Measurements from ENCODE around the gene CCM2L. TPM values are rescaled to one million over a fixed set of nuclear protein-coding genes. Genes with fewer than 3 reads are reported as not detected.

Gene CCM2L
- total RNA-seq, 1 donor from 2014 or later, result 0.63 TPM

DNA sequence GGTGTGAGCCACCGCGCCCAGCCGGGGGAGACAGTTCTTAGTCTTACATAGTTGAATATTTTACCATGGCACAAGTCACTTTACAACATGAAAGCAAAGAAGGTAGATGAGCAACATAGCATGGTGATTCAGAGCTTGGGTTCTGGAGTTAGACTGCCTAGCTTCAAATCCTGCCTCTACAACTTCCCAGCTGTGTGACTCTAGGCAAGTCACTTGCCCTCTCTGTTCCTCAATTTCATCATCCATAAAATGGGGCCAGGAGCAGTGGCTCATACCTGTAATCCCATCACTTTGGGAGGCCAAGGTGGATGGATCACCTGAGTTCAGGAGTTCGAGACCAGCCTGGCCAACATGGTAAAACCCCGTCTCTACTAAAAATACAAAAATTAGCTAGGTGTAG is 68.1 kb downstream of the CCM2L start:
- no peaks in the 10 kb centered on the region for H3K36me3 Mint-ChIP-seq
- H3K27me3 Mint-ChIP-seq, result peaks cover 64% of the 10 kb centered on the region
- no peak for DNase-seq (ENCODE audit: extremely low spot score, unreplicated experiment)
- H3K4me1 Mint-ChIP-seq (ENCODE audit: unreplicated experiment), result no peaks in the 10 kb centered on the region
- TF ChIP-seq, protein P1, sequence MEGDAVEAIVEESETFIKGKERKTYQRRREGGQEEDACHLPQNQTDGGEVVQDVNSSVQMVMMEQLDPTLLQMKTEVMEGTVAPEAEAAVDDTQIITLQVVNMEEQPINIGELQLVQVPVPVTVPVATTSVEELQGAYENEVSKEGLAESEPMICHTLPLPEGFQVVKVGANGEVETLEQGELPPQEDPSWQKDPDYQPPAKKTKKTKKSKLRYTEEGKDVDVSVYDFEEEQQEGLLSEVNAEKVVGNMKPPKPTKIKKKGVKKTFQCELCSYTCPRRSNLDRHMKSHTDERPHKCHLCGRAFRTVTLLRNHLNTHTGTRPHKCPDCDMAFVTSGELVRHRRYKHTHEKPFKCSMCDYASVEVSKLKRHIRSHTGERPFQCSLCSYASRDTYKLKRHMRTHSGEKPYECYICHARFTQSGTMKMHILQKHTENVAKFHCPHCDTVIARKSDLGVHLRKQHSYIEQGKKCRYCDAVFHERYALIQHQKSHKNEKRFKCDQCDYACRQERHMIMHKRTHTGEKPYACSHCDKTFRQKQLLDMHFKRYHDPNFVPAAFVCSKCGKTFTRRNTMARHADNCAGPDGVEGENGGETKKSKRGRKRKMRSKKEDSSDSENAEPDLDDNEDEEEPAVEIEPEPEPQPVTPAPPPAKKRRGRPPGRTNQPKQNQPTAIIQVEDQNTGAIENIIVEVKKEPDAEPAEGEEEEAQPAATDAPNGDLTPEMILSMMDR (conservative IDR thresholded peaks at IDR 0.05), result no peak
- no peak overlapping the region for H3K4me3 Mint-ChIP-seq
- no peaks in the 10 kb centered on the region for H3K9me3 Mint-ChIP-seq
- H3K27ac Mint-ChIP-seq, result no peak overlapping the region

DNA sequence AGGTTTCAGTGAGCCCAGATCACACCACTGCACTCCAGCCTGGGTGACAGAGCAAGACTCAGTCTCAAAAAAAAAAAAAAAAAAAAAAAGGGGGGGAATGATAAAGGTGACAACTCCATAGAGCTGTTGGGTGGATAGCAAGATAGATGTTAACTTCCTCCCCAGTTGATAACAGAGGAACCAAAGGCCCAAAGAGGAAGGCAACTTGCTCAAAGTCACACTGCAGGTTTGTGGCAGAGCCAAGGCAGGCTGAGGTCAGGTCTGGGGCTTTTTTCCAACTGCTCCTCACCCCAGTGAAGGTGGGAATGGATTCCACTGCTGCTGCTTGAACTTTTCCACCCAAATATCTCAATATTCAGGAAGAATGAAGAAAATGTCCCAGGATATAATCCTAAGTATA is 68.6 kb downstream of the CCM2L start:
- Mint-ChIP-seq H3K36me3 (no peaks in the 10 kb centered on the region), H3K9me3 (no peaks in the 10 kb centered on the region), H3K27ac (no peak overlapping the region), H3K4me1 (ENCODE audit: unreplicated experiment) (no peaks in the 10 kb centered on the region), H3K4me3 (no peak overlapping the region), H3K27me3 (peaks cover 62% of the 10 kb centered on the region)
- TF ChIP-seq, protein P1 (conservative IDR thresholded peaks at IDR 0.05), result no peak
- no peak for DNase-seq (ENCODE audit: extremely low spot score, unreplicated experiment)

DNA sequence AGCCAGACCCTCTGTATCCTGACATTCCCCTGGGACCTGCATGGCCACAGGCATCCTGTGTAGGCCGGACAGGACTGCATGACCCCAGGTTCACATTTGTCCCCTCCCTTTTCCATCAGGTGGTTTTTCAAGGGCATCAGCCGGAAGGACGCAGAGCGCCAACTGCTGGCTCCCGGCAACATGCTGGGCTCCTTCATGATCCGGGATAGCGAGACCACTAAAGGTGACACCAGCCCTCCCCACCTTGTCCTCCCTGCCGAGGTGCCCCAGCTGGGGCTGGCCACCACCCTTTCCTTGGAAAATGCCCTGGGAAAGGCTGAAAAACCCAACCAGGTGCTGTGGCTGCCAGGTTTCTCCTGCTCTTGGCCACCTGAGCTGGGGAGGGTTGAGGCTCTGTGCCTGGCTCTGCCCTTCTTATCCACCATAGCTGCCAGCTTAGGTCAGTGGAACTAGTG is 69.4 kb downstream of the CCM2L start:
- peaks cover 62% of the 10 kb centered on the region for H3K27me3 Mint-ChIP-seq
- DNase-seq (ENCODE audit: extremely low spot score, unreplicated experiment), result no peak
- H3K4me3 Mint-ChIP-seq, result no peak overlapping the region
- no peaks in the 10 kb centered on the region for H3K36me3 Mint-ChIP-seq
- no peaks in the 10 kb centered on the region for H3K9me3 Mint-ChIP-seq
- no peaks in the 10 kb centered on the region for H3K4me1 Mint-ChIP-seq (ENCODE audit: unreplicated experiment)
- TF ChIP-seq, protein P1 (conservative IDR thresholded peaks at IDR 0.05), result no peak
- no peak overlapping the region for H3K27ac Mint-ChIP-seq

DNA sequence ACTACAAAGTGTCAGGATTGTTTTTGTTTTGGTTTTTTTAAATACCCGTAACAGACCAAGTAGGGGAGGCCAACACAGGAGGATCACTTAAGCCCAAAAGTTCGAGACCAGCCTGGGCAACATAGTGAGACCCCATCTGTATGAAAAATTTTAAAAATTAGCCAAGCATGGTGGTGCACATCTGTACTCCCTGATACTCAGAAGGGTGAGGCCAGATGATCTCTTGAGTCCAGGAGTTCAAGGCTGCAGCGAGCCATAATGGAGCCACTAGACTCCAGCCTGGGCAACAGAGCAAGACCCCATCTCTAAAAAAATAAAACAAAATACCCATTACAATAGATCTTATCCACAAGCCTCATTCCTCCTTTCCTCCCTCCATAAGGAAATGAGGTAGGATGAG is 70.5 kb downstream of the CCM2L start:
- no peak overlapping the region for H3K27ac Mint-ChIP-seq
- TF ChIP-seq, protein P1 (conservative IDR thresholded peaks at IDR 0.05), result no peak
- no peak overlapping the region for H3K4me3 Mint-ChIP-seq
- H3K36me3 Mint-ChIP-seq, result no peaks in the 10 kb centered on the region
- H3K4me1 Mint-ChIP-seq (ENCODE audit: unreplicated experiment), result no peaks in the 10 kb centered on the region
- peaks cover 58% of the 10 kb centered on the region for H3K27me3 Mint-ChIP-seq
- no peak for DNase-seq (ENCODE audit: extremely low spot score, unreplicated experiment)
- no peaks in the 10 kb centered on the region for H3K9me3 Mint-ChIP-seq

Other genes with a start within 250 kb of the CCM2L start
- gene MYLK2, start 191.1 kb upstream of the CCM2L start, total RNA-seq (ENCODE audit: low replicate concordance), result 0.21 and 0.77 TPM in 2 replicates
- gene FOXS1, start 164.8 kb upstream of the CCM2L start, total RNA-seq (ENCODE audit: low replicate concordance), result 0.22 TPM in 1 of 2 replicates, not detected in the other
- gene DUSP15, start 139.9 kb upstream of the CCM2L start, total RNA-seq (ENCODE audit: low replicate concordance), result 3.0 and 9.1 TPM in 2 replicates
- 0.17 and 3.4 TPM in 2 replicates for gene TTLL9, start 139.8 kb upstream of the CCM2L start, total RNA-seq (ENCODE audit: low replicate concordance)
- gene PDRG1, start 58.4 kb upstream of the CCM2L start, total RNA-seq (ENCODE audit: low replicate concordance), result 24.3 and 24.7 TPM in 2 replicates
- gene XKR7, start 42.3 kb upstream of the CCM2L start, total RNA-seq (ENCODE audit: low replicate concordance), result 4.2 and 4.9 TPM in 2 replicates
- gene HCK, start 41.8 kb downstream of the CCM2L start, total RNA-seq (ENCODE audit: low replicate concordance), result not detected in 2 replicates
- gene TM9SF4, start 99.3 kb downstream of the CCM2L start, total RNA-seq (ENCODE audit: low replicate concordance), result 99.4 and 108 TPM in 2 replicates
- 52.1 and 52.7 TPM in 2 replicates for gene PLAGL2, start 197.3 kb downstream of the CCM2L start, total RNA-seq (ENCODE audit: low replicate concordance)
- 48.9 and 55.8 TPM in 2 replicates for gene POFUT1, start 197.4 kb downstream of the CCM2L start, total RNA-seq (ENCODE audit: low replicate concordance)